GM18867 (cell line): Measurements from ENCODE around the gene FAR2.
"Not testable (repeated sequence)": the region's sequence is repeated elsewhere in the genome, so short reads cannot be mapped to it uniquely, and the experiment has no call there.

Experiments used
- ATAC-seq: cut with Tn5 transposase; IDR thresholded peaks from one replicate; pipeline ENCODE4 v1.9.1; 2021; ENCODE audit warnings: mild to moderate bottlenecking, moderate library complexity; ENCODE audit not compliant: unreplicated experiment

FAR2 gene

DNA sequence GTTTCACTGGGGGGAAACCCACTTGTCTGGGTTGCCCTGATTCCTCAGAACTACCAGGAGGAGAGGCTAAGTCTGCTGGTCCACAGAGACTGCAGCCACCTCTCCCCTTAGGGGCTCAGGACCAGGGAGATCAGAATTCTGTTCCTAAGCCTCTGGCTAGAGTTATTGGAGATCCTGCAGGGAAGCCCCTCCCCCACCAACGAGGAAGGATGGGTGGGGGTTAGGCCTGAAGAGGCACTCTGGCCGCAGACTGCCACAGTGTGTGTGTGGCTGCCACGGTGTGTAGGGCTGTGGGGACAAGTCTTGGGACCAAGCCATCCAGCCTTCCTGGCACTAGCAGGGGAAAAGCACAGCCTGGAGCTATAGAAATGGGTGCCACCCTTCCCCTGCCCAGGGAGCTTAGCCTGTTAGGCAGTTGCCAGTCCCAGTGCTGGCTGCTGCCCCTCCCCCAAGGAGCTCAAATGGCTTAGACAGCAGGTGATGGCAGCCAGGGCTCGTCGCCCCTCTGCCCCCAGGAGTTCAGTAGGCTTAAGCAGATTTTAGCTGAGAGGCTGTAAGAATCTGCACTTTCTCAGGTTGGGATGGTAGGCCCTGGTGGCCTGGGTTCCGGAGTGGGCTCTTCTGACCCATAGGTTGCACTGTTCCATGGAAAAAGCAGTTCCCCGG is 124.2 kb downstream of the FAR2 start:
- no peak for ATAC-seq

DNA sequence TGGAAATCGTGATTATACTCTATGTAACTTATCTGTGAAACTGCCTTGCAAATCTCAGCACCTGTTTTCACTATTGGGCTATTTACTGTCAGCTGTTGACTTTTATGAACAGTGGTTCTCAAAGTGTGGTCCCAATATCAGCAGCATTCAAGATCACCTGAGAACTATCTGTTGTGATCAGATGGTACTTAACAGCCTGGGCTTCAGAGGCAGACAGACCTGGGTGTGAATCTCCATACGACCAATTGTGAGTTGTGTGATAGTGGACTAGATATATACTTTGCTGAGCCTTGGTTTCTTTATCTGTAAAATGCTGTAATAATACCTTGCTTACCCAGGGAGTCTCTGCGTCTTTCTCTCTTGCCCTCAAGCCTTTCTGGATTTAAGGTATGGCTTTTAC is 126.8 kb downstream of the FAR2 start:
- no peak for ATAC-seq

DNA sequence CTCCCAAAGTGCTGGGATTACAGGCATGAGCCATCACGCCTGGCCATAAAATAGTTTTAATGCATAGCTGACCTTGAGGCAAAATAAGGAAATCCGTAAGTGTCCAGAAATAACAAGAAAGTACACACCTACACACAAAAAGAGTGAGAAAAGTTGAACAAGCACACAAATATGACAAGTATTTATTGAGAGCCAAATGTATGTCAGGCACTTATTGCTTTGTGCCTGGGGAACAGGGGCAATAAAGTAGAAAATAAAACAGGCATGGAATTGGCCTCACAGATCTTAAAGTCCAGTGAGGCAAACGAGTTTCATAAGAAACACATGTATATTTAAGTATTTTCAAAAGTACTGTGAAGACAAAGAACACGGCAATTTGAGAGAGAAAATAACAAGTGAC is 128.2 kb downstream of the FAR2 start:
- ATAC-seq = no peak

DNA sequence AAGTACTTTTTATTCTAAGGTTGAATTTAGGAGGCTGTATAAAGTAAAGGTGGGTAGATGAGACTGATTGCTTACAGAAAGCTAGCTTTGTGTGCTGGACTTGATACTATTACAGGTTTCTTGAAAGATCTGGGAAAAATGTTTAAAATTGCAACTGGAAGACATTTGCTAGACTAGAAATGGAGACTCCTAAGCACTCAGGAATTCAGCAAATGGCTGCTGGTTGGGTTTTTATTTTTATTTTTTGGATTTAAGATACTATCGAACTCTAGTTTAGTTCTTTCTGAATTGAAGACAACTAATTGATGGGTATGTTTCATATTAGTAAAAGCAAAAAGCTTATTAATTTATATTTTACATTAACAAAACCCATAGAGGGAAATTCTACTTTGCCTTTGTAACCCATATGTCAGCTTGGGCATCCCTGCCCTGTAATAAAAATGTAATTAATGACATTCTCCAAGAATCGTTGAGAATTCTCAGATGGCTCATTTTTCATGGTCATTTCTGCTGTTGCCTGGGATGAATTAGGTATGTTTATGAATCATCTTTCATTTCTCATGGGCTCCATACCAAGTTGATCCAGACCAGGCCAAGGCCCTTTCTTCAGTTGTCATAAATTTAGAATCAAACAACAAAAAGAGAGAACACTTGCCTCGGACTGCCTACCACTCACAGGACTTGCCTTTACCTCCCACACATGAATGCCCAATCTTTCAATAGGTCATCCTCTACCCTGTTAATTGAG is 129.8 kb downstream of the FAR2 start:
- ATAC-seq = no peak

- ATAC-seq = no peak
Measured at GRCh38 chr12:29281371-29282005, 132.4 kb downstream of the FAR2 start.

DNA sequence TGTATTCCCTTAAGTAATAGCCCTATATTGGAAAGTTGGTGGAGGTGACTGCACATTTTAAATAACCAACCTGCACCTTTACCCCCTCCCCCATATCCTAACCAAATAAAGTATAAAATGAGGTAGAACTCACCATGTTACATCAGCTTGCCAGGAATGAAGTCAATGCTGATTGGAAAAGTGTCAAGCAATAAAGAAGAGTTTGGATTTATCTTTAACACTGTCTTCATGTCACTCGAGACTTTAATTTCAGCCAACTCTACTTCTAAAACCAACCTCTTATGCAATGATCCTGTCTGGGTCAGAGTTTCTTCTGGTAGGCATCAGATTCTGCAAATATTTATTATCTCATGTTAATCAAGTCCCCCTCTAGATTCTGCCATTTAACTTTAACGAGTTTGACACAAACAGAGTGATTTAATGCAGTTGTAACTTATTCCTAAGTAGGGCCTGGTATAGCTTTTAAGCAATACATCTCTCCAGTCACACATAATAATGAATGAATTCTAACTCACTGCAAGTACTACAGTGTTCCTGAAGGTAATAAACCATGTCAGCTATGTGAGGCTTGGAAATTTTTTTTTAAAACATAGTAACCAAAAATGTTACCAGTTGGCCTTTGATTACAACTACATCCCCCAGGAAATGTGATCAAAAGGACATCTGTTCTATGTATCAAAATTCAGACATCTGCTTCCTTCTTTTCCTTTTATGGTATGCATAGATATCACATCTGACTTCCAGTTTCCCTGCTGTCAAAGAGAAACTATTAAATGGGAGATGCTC is 133.1 kb downstream of the FAR2 start:
- ATAC-seq = no peak

DNA sequence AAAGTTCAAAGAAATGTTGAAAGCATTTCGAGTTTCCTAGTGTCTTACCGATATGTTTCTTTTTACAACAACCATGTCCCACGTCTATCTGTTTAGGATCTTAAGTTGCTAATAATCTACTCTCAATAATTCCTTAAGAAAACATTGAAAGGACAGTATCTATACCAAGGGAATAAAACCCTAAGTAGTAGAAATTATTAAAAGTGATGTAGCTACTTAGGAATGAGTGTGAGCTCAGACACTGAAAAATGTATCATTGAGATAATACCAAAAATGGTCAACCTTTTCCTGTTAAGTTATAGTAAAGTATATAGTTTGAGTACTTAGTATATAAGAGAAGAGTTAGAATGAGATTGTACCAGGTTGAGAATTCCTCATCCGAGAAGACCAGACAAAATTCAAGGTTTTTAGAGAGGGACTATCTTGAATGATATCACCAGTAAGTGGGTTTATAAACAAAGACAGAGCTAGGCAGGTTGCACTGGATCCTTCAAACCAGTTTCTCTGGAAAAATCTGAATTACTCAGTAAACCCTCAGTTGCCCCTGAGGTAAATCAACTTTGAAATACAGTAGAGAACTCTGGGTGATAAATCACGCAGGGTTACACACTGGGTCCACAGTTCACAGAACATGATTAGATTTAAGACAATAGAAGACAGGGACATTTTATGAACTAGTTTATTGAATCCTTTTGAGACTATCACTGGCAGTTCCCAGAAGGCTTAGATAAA is 135.1 kb downstream of the FAR2 start:
- no peak for ATAC-seq

GRCh38 chr12:29286081-29286790 is 137.2 kb downstream of the FAR2 start:
- no peak for ATAC-seq

DNA sequence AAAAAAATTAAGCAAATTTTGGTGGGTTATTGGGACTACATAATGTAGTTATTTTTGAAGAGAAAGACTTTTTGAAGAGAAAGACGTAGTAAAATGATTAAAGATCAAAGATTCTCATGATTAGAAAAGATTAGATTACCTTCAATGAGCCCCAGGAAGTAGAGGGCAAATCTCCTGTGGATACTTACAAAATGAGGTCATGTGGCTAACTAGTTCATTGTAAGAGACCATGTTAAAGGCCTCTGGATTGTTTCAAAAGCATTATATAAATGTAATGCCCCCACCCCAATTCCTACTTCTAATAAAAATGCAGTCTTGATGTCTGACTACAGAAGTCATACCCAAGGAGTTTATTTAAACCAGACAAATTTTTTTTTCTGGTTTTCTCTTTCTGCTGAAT is 138.5 kb downstream of the FAR2 start:
- no peak for ATAC-seq

- no peak for ATAC-seq
Measured at GRCh38 chr12:29288031-29288430, 139.0 kb downstream of the FAR2 start.

DNA sequence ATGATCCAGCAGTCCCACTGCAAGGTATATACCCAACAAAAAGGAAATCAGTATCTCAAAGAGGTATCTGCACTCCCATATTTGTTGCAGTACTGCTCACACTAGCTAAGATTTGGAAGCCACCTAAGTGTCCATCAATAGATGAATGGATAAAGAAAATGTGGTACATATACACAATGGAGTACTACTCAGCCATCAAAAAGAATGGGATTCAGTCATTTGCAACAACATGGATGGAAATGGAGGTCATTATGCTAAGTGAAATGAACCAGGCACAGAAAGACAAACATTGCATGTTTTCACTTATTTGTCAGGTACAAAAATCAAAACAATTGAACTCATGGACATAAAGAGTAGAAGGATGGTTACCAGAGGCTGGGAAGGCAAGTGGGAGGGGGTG is 141.4 kb downstream of the FAR2 start:
- not testable (repeated sequence) for ATAC-seq

DNA sequence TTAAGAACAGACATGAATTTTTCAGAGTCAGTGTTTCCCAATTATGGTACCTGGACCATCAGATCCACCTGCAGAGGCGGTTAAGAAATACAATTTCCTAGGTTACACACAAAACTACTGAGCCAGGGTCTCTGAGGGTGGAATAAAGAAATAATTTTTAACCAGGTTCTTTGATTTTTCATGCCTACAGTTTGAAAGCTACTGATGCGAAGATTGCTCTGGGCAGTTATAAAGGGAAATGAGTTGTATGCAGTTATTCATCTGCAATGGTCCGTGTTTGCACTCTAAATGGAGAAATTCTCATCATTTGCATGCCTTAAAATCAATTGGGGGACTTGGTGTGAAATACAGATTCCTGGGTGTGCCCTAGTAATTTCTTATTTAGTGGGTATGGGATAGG is 142.1 kb downstream of the FAR2 start:
- ATAC-seq = no peak

DNA sequence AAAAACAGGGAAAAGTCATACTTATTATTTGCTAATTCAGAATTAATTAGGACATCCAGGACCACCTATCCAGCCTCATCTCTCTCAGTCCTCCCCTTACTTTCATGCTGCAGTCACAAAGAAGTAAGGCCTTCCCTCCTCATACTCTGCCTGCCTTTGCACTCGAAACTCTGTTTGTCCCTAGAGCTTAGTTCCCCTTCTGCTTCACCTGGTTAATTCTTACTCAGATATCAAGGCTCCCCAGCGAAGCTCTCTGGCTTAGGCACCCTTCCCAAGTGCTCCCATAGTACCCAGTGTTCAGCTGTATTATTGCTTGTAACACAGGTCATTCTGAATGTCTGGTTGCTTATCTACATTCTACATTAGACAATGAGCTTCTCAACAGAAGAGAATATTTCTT is 150.6 kb downstream of the FAR2 start:
- no peak for ATAC-seq

- ATAC-seq = no peak
Measured at GRCh38 chr12:29301114-29301513, 152.0 kb downstream of the FAR2 start.

- ATAC-seq = no peak
Measured at GRCh38 chr12:29304388-29304787, 155.3 kb downstream of the FAR2 start.

DNA sequence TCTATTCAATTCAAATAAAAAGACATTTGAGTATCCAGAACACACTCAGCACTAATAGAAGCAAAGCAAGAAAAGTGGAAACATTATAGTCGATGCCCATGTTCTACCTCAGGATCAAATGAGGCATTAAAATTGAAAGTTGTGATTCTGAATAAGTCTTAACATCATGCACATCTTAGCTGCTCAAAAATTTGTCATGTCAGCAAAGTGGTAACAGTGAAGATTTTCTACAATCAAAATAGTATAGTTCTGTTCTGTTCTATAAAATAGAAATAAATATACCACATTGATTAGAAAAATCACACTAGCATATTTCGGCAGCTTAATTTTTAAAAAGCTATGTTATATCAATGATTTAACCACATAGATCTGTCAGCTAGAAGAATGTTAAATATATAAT is 157.2 kb downstream of the FAR2 start:
- no peak for ATAC-seq

- no peak for ATAC-seq
Measured at GRCh38 chr12:29306682-29307081, 157.6 kb downstream of the FAR2 start.

DNA sequence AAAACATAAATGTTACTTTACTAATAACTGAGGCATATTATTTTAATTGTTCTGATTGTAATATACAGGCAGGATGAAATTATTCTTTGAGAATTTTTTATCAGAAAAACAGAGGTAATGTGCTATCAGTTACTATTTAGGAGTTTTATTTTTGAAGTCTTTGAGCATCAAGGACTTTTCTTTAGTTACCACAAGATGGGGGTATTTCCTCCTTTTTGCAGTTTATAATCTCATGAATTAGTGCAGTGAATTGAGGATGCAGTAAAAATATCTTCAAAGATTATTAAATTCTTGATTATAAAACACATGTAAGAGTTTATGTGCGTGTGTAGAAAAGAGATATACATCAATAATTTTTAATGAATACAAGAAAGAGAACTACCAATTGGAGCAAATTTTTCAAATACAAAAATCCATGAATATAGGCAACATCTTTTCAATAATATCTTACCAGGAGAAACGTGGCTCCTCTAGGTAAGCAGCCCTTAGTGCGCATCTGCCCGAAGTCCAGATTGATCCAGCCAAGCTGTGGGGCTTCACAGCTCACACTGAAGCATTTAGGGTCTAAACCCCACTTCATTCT is 160.3 kb downstream of the FAR2 start:
- no peak for ATAC-seq

- ATAC-seq = no peak
Measured at GRCh38 chr12:29310899-29311298, 161.8 kb downstream of the FAR2 start.

- ATAC-seq = no peak
Measured at GRCh38 chr12:29314416-29314815, 165.3 kb downstream of the FAR2 start.
